Measurements from ENCODE around the gene CCDC14.
"Not testable (repeated sequence)": the region's sequence is repeated elsewhere in the genome, so short reads cannot be mapped to it uniquely, and the experiment has no call there.

The CCDC14 gene

GRCh38 chr3:123966799-123967198 lies 5.8 kb upstream of the CCDC14 start:
- not testable (repeated sequence) for DNase-seq

DNA sequence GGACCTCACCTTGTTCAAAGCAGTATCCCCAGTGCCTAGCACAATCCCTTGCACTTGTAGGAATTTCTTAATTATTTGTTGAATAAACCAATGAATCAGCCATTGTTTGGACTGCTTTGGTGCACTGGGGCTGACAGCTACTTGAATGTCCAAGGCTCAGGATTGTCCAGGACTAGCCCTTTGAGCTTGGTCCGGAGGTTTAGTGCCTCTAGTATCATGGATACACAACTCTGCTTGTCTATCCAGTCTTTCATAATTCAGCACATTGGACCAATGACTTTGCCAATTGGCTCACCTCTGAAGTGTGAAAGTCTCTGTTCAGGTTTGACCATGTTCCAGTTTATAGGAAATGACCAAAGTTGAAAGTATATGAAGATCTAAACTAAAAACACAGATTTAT lies 3.8 kb upstream of the CCDC14 start:
- DNase-seq: not testable (repeated sequence)

GRCh38 chr3:123961508-123961856 lies 453 bp upstream of the CCDC14 start:
- no peak for DNase-seq

GRCh38 chr3:123953735-123954134 lies 7.3 kb downstream of the CCDC14 start:
- DNase-seq: no peak

GRCh38 chr3:123952844-123953520 lies 8.0 kb downstream of the CCDC14 start:
- no peak for DNase-seq

- no peak for DNase-seq
Measured at GRCh38 chr3:123951522-123952447, 9.2 kb downstream of the CCDC14 start.

DNA sequence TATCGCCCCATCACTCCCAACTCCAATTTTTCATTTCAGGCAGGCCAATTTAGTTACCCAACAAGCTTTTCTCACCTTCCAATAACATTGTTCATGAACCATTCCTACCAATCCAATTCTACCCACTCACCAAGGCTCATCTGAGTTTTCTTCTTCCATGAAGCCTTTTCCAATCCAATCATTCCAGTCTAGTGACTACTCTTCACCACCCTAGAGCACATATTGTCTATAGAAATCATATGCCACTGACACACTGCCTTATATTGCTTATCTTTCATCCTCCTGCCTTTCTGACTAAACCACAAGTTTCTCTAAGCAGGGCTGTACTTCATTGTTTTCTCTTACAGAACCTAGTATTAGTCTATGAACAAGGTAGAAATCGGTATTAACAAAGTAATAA lies 11.4 kb downstream of the CCDC14 start:
- no peak for DNase-seq

DNA sequence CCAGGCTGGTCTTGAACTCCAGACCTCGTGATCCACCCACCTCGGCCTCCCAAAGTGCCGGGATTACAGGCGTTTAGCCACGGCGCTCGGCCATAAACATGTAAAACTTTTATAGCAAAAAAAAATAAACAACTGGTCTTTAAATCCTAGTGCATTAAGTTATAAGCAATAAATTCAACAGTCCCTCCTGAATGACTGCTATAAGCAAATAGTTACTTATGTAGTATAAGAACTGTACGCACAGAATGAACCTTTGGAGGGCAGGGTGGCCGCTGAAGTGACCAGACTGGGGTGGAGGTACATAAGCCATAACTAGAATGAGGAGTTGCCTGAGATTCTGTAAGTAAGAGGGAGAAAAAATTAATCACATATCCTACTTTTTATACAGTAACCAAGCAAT lies 12.6 kb downstream of the CCDC14 start:
- no peak for DNase-seq

DNA sequence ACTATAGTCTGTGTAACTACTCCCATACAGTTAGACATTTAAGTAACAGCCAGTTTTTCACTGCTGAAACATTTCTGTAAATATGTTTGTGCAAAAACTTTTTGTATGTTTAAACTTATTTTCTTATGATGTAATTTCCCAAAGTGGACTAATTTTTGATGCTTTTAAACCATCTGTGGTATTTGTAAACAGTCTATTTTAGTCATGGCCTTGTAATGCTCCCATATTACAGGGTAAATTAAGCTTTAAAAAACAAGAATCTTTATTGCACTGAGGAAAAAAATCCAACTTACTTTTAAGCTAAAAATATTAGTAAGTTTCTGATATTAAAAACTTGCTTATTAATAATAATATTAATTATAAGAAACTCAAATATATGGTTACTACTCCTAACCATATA lies 13.5 kb downstream of the CCDC14 start:
- no peak for DNase-seq

GRCh38 chr3:123941542-123941941 lies 19.5 kb downstream of the CCDC14 start:
- no peak for DNase-seq

- no peak for DNase-seq
Measured at GRCh38 chr3:123941121-123941520, 19.9 kb downstream of the CCDC14 start.

DNA sequence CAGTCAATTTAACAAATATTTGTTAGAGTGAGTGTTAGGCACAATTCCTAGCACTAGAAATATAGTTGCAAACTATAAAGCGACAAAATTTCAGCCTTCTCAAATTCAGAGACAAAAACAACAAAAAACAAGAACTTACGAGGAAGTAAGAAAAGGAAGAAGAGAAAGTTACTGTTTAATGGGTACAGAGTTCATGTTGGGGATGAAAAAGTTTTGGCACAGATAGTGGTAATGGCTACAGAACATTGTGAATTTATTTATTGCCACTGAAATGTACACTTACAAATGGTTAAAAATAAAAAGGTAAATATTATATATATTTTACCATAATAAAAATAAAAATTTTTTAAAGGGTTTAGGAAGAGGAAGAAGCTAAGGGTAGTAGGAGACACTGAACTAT lies 21.3 kb downstream of the CCDC14 start:
- DNase-seq: no peak

- DNase-seq: no peak
Measured at GRCh38 chr3:123936400-123936799, 24.6 kb downstream of the CCDC14 start.

DNA sequence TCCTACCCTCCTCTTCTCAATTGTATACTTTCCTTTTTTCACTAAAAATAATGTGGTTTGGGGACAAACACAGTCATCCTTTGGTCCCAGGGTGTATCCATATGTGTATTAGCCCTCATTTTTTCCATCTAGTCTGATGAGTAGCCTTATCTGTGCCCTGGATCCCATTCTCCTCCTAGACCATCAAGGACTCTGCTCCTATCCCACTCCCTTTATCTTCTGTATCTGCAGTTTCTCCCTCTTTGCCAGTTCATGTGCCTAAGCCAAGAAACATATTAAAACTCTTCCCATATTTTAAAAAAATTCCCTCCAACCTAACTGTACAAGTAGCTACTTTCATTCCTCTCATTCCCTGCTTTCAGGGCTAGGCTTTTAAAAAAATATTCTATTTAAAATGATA lies 25.2 kb downstream of the CCDC14 start:
- DNase-seq: no peak

DNA sequence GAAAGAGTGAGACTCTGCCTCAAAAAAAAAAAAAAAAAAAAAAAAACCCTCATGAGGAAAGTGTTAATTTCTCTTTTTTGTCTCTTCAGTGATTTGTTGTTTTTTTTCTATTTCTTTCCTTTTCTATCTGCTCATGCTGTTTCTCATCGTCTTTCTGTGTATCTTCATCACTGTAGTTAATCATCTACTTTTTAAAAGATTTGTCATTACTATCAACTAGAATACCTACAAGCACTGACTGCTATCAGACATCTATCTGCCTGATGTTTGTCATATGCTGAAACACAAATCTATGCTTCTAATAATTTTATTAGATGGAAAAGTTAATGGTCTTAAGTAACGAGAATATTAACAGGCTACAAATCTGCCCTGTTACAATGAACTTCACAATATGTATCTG lies 26.8 kb downstream of the CCDC14 start:
- DNase-seq: no peak

DNA sequence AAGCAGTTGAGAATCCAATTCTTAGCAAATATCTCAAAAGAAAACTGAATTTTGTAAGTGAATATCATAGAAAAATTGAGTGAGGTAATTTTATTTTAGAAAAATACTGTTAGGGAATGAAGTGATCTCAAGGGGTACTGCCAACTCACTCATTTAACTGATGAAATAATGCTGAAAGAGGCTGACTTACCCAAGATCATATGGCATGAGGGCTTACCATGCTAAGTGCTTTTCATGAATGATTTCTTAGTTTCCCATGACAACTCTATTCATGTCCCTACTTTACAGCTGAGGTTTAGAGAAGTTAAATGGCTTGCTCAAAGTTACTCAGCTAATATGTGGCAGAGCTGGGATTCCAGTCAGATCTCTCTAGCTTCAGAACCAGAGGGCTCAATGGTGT lies 30.6 kb downstream of the CCDC14 start:
- no peak for DNase-seq

GRCh38 chr3:123929325-123929724 lies 31.7 kb downstream of the CCDC14 start:
- no peak for DNase-seq

DNA sequence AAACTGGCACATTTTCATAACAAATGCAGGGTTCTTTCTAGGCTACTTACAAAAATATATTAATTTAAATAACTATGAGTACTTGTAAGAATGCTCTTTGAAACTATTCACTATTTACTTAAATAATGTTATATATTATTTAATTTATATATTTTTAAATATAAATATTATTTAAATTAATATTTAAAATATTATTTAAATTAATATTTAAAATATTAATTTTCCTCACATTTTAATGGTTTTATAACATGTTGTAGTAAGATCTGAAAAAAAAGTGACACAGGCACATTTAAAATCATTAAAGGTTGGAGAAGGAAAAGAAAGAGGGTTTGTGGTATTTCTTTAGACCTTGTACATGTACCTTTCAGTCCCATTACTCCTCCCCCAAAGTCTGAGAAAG lies 34.6 kb downstream of the CCDC14 start:
- DNase-seq: no peak

DNA sequence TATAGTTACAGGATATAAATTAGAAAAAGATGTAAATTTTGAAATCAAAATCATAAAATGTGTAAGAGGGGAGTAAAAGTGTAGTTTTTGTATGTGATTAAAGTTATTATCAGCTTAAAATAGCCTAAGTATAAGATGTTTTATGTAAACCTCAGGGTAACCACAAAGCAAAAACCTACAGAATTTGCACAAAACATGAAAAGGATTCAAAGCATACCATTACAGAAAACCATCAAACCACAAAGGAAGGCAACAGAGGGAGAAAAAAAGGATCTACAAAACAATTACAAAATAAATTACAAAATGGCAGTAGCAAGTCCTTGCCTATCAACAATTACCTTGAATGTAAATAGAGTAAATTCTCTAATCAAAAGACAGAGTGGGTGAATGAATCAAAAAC lies 40.2 kb downstream of the CCDC14 start:
- DNase-seq: no peak

- no peak for DNase-seq
Measured at GRCh38 chr3:123920383-123920782, 40.6 kb downstream of the CCDC14 start.

- no peak for DNase-seq
Measured at GRCh38 chr3:123919353-123919752, 41.7 kb downstream of the CCDC14 start.

DNA sequence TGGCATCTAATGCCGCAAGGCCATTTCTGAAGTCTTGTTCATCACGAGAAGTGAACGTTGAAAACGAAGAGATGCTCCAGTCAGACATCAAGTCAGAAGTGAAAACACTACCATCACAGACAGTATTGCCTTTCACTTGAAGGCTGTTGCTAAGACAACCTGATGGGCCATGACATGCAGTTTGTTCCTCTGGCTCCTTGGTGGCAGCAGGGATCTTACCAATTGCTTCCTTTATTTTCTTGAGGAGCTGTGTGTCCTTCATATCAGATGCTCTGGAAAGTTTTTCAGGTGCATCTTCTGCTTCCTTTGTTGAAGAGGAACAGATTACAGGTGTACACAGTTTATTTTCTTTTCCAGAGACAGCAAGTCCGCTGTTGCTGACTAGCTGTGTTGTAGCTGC lies 46.2 kb downstream of the CCDC14 start:
- DNase-seq: no peak

GRCh38 chr3:123909785-123910184 lies 51.2 kb downstream of the CCDC14 start:
- no peak for DNase-seq

GRCh38 chr3:123907720-123908119 lies 53.3 kb downstream of the CCDC14 start:
- no peak for DNase-seq

Measured in stimulated activated naive CD4-positive, alpha-beta T cell (primary cell).